ENCODE results near the gene LY6G5C. TPM values are rescaled to one million over a fixed set of nuclear protein-coding genes. Genes with fewer than 3 reads are reported as not detected.

LY6G5C gene
- total and polyA plus RNA-seq, 9 of the 15 experiments (the other 6 are each of a cell fraction or from before 2014, with no cell fraction given) = 0.10 to 0.67 (median 0.46) TPM; not detected in 4

- TF ChIP-seq L3MBTL2 (IDR thresholded peaks at IDR 0.05) (no peak), ZBTB12 (CRISPR knock-in tag; IDR thresholded peaks at IDR 0.05) (no peak), DACH1 (IDR thresholded peaks at IDR 0.05; ENCODE audit: partially characterized antibody) (no peak), ARID4B (CRISPR knock-in tag; IDR thresholded peaks at IDR 0.05) (0 out of 2 replicates have a peak, but pooled peaks have one; percentile 16), CEBPG (CRISPR knock-in tag; IDR thresholded peaks at IDR 0.05) (0 out of 2 replicates have a peak, but pooled peaks have one; percentile 39), CEBPG (tag; conservative IDR thresholded peaks at IDR 0.05 in 1 of 2, IDR thresholded peaks at IDR 0.05 in 1 of 2) (no peak), ZNF324 (CRISPR knock-in tag; IDR thresholded peaks at IDR 0.05) (peak; percentile 12; the same call in 1 of the 2 replicates), RBM14 (IDR thresholded peaks at IDR 0.05; ENCODE audit: borderline replicate concordance, insufficient read depth, low read depth, low read length) (no peak), ZNF696 (CRISPR knock-in tag; conservative IDR thresholded peaks at IDR 0.05) (0 out of 2 replicates have a peak, but pooled peaks have one; percentile 52), ZNF561 (CRISPR knock-in tag; conservative IDR thresholded peaks at IDR 0.05) (no peak), NR1H2 (CRISPR knock-in tag; IDR thresholded peaks at IDR 0.05) (no peak), ZNF717 (CRISPR knock-in tag; IDR thresholded peaks at IDR 0.05) (no peak), ZNF740 (CRISPR knock-in tag; IDR thresholded peaks at IDR 0.05) (no peak), ZNF740 (tag; IDR thresholded peaks at IDR 0.05) (no peak), ZNF589 (CRISPR knock-in tag; IDR thresholded peaks at IDR 0.05; ENCODE audit: low read depth) (no peak), ZNF830 (CRISPR knock-in tag; IDR thresholded peaks at IDR 0.05) (peak; percentile 87; the same call in 1 of the 2 replicates), GTF2A2 (tag; IDR thresholded peaks at IDR 0.05) (no peak), ERF (CRISPR knock-in tag; IDR thresholded peaks at IDR 0.05) (peak; percentile 41; the same call in 1 of the 2 replicates), ZNF41 (CRISPR knock-in tag; conservative IDR thresholded peaks at IDR 0.05) (no peak), HMBOX1 (IDR thresholded peaks at IDR 0.05) (peak; percentile 71), ZFPM2 (CRISPR knock-in tag; IDR thresholded peaks at IDR 0.05) (no peak)
Measured at GRCh38 chr6:31663126-31663960, 17.5 kb downstream of the LY6G5C start (continued).
